Suprapubic skin (tissue), 4 donors: ENCODE data around the gene KRT9. TPM values are rescaled to one million over a fixed set of nuclear protein-coding genes. Genes with fewer than 3 reads are reported as not detected.
"Not testable (repeated sequence)": the region's sequence is repeated elsewhere in the genome, so short reads cannot be mapped to it uniquely, and the experiment has no call there.

ENCODE experiments used
- DNase-seq, 2 donors: peaks; one replicate each; pipeline ENCODE4 v3.0.0-alpha.2; 2019; ENCODE audit warnings: low spot score in 2 of 2
- H3K27ac ChIP-seq: fragments of 200-600 bp; sonication (generic); one replicate; pipeline ENCODE4 v1.5.1; 2019
- H3K27me3 ChIP-seq: fragments of 200-600 bp; sonication (generic); one replicate; pipeline ENCODE4 v1.5.1; 2019
- H3K36me3 ChIP-seq: fragments of 200-600 bp; sonication (generic); one replicate; pipeline ENCODE4 v1.5.1; 2019
- H3K4me1 ChIP-seq: fragments of 200-600 bp; sonication (generic); one replicate; pipeline ENCODE4 v1.5.1; 2019
- H3K4me3 ChIP-seq: fragments of 200-600 bp; sonication (generic); one replicate; pipeline ENCODE4 v1.5.1; 2019; ENCODE audit warnings: mild to moderate bottlenecking
- H3K9me3 ChIP-seq: fragments of 200-600 bp; sonication (generic); one replicate; pipeline ENCODE4 v1.5.1; 2019
- CTCF ChIP-seq, 2 donors: fragments of 200-600 bp in 1 of 2; fragments of 450-650 bp in 1 of 2; sonication (generic) in 1 of 2; IDR thresholded peaks; one replicate each; pipeline ENCODE4 v1.5.1; 2016 to 2019; ENCODE audit warnings: antibody characterized with exemption in 2 of 2, mild to moderate bottlenecking in 1 of 2, moderate library complexity in 1 of 2
- EP300 ChIP-seq: sonication (generic); formaldehyde crosslinking; IDR thresholded peaks from one replicate; pipeline ENCODE4 v1.6.1; 2017; ENCODE audit warnings: antibody characterized with exemption
- POLR2A ChIP-seq, 2 donors: fragments of 450-650 bp; IDR thresholded peaks; one replicate each; pipeline ENCODE4 v1.6.1; 2017; ENCODE audit warnings: antibody characterized with exemption in 2 of 2, mild to moderate bottlenecking in 2 of 2, moderate library complexity in 2 of 2
- POLR2AphosphoS5 ChIP-seq, 3 donors: sonication (generic); formaldehyde crosslinking; IDR thresholded peaks; one replicate each; pipeline ENCODE4 v1.6.1; 2017; ENCODE audit warnings: antibody characterized with exemption in 3 of 3
- WGBS: methylation state at CpG from one replicate; pipeline ENCODE4 v1.1.5; 2018; 5-methylcytosine and 5-hydroxymethylcytosine counted together
- total RNA-seq, 4 donors: library from RNA; depleted of rRNA; stranded (reverse); fragments of >200 nt; gene quantifications; one replicate each; pipeline ENCODE4 v1.1.0, GENCODE V29; 2016

Gene KRT9
- total RNA-seq, 4 donors from 2014 or later, result 0.68 to 1.6 (median 0.82) TPM

- Histone ChIP-seq H3K27me3 (no peaks in the 10 kb centered on the region), H3K36me3 (no peaks in the 10 kb centered on the region), H3K4me3 (no peak overlapping the region), H3K27ac (no peak overlapping the region), H3K4me1 (peaks cover 22% of the 10 kb centered on the region), H3K9me3 (no peaks in the 10 kb centered on the region)
- WGBS, result 45% methylated on average over 5 of the region's 5 CpGs
- DNase-seq, result no peak
- no peak for TF ChIP-seq POLR2A (IDR thresholded peaks at IDR 0.05)
- TF ChIP-seq EP300, result no peak
- no peak for TF ChIP-seq CTCF (IDR thresholded peaks at IDR 0.05)
- TF ChIP-seq POLR2AphosphoS5 (IDR thresholded peaks at IDR 0.05), result no peak
These were observed 27.4 kb downstream of the KRT9 start for GRCh38 chr17:41544491-41544892.

GRCh38 chr17:41542786-41543185, 29.1 kb downstream of the KRT9 start:
- not testable (repeated sequence) for DNase-seq, H3K36me3 ChIP-seq
- WGBS, result 84% methylated on average over 10 of the region's 10 CpGs

GRCh38 chr17:41542357-41542756, 29.5 kb downstream of the KRT9 start:
- WGBS, result 72% methylated on average over 2 of the region's 2 CpGs
- no peaks in the 10 kb centered on the region for H3K9me3 ChIP-seq
- no peaks in the 10 kb centered on the region for H3K27me3 ChIP-seq
- no peak overlapping the region for H3K4me3 ChIP-seq
- H3K4me1 ChIP-seq, result peaks cover under 1% of the 10 kb centered on the region
- no peak for DNase-seq
- H3K36me3 ChIP-seq, result no peaks in the 10 kb centered on the region
- no peak overlapping the region for H3K27ac ChIP-seq
- TF ChIP-seq CTCF (IDR thresholded peaks at IDR 0.05) (no peak), POLR2A (IDR thresholded peaks at IDR 0.05) (no peak), POLR2AphosphoS5 (IDR thresholded peaks at IDR 0.05) (no peak), EP300 (no peak)

More at GRCh38 chr17:41542786-41543185, 29.1 kb downstream of the KRT9 start:
- H3K9me3 ChIP-seq, H3K4me1 ChIP-seq, H3K27ac ChIP-seq, H3K27me3 ChIP-seq, H3K4me3 ChIP-seq: not testable (repeated sequence)

GRCh38 chr17:41540921-41541625, 30.8 kb downstream of the KRT9 start:
- 70% methylated on average over 9 of the region's 10 CpGs for WGBS
- peaks cover 6% of the 10 kb centered on the region for H3K4me1 ChIP-seq
- no peaks in the 10 kb centered on the region for H3K36me3 ChIP-seq
- no peak for TF ChIP-seq CTCF (IDR thresholded peaks at IDR 0.05)
- TF ChIP-seq EP300, result no peak
- no peak for TF ChIP-seq POLR2AphosphoS5 (IDR thresholded peaks at IDR 0.05)
- no peak for TF ChIP-seq POLR2A (IDR thresholded peaks at IDR 0.05)
- no peaks in the 10 kb centered on the region for H3K27me3 ChIP-seq
- H3K27ac ChIP-seq, result no peak overlapping the region
- DNase-seq, result no peak
- H3K9me3 ChIP-seq, result no peaks in the 10 kb centered on the region
- H3K4me3 ChIP-seq, result no peak overlapping the region

GRCh38 chr17:41539979-41540701, 31.7 kb downstream of the KRT9 start:
- WGBS, result 63% methylated on average over 7 of the region's 7 CpGs
- H3K36me3 ChIP-seq, result no peaks in the 10 kb centered on the region
- peaks cover 10% of the 10 kb centered on the region for H3K4me1 ChIP-seq
- no peak overlapping the region for H3K27ac ChIP-seq
- DNase-seq, result peak in 1 of 2 donors; percentile 46
- H3K4me3 ChIP-seq, result no peak overlapping the region
- TF ChIP-seq POLR2AphosphoS5 (IDR thresholded peaks at IDR 0.05), result no peak
- TF ChIP-seq EP300, result no peak
- TF ChIP-seq CTCF (IDR thresholded peaks at IDR 0.05), result no peak
- no peaks in the 10 kb centered on the region for H3K9me3 ChIP-seq
- H3K27me3 ChIP-seq, result peaks cover 3% of the 10 kb centered on the region
